Panc1 (cell line): ENCODE measurements around the gene CYB5A.

Source experiments
- POLR2AphosphoS5 ChIP-seq: IDR thresholded peaks from 2 replicates; pipeline ENCODE4 v1.6.1; 2012; ENCODE audit warnings: mild to moderate bottlenecking, low read depth, low read length, moderate library complexity
- TF ChIP-seq, protein P1 (sequence below): fragments of 450-650 bp; IDR thresholded peaks from 2 replicates; pipeline ENCODE4 v1.5.1; 2017; ENCODE audit warnings: mild to moderate bottlenecking
- TF ChIP-seq, protein P2 (sequence below), 2 experiments: IDR thresholded peaks; 2 replicates each; pipeline ENCODE4 v1.6.1; 2011 to 2012; ENCODE audit warnings: low read depth in 2 of 2, control low read depth in 1 of 2, low read length in 1 of 2, mild to moderate bottlenecking in 1 of 2, moderate library complexity in 1 of 2; ENCODE audit not compliant: insufficient read depth in 1 of 2

DNA sequence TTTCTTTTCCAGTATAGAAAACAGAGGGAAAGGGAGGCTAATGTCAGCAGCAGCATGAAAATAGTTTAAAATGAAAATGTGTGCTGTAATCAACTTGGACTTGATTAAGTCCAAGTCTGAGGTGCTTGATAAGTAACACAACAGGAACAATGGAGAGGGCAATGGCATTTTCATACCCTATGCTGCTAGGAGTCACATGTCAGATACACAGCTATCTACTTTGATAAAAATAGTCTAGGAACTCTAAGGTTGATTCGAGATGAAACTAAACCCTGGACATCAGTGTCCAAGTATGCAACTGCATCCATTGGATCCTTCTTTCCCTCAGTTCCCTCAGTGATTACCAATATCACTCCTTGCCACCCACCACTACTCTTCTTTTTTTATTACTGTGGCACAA, 19.2 kb upstream of the CYB5A start:
- TF ChIP-seq, protein P1, sequence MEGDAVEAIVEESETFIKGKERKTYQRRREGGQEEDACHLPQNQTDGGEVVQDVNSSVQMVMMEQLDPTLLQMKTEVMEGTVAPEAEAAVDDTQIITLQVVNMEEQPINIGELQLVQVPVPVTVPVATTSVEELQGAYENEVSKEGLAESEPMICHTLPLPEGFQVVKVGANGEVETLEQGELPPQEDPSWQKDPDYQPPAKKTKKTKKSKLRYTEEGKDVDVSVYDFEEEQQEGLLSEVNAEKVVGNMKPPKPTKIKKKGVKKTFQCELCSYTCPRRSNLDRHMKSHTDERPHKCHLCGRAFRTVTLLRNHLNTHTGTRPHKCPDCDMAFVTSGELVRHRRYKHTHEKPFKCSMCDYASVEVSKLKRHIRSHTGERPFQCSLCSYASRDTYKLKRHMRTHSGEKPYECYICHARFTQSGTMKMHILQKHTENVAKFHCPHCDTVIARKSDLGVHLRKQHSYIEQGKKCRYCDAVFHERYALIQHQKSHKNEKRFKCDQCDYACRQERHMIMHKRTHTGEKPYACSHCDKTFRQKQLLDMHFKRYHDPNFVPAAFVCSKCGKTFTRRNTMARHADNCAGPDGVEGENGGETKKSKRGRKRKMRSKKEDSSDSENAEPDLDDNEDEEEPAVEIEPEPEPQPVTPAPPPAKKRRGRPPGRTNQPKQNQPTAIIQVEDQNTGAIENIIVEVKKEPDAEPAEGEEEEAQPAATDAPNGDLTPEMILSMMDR = no peak
- TF ChIP-seq POLR2AphosphoS5 = no peak
- TF ChIP-seq, protein P2, sequence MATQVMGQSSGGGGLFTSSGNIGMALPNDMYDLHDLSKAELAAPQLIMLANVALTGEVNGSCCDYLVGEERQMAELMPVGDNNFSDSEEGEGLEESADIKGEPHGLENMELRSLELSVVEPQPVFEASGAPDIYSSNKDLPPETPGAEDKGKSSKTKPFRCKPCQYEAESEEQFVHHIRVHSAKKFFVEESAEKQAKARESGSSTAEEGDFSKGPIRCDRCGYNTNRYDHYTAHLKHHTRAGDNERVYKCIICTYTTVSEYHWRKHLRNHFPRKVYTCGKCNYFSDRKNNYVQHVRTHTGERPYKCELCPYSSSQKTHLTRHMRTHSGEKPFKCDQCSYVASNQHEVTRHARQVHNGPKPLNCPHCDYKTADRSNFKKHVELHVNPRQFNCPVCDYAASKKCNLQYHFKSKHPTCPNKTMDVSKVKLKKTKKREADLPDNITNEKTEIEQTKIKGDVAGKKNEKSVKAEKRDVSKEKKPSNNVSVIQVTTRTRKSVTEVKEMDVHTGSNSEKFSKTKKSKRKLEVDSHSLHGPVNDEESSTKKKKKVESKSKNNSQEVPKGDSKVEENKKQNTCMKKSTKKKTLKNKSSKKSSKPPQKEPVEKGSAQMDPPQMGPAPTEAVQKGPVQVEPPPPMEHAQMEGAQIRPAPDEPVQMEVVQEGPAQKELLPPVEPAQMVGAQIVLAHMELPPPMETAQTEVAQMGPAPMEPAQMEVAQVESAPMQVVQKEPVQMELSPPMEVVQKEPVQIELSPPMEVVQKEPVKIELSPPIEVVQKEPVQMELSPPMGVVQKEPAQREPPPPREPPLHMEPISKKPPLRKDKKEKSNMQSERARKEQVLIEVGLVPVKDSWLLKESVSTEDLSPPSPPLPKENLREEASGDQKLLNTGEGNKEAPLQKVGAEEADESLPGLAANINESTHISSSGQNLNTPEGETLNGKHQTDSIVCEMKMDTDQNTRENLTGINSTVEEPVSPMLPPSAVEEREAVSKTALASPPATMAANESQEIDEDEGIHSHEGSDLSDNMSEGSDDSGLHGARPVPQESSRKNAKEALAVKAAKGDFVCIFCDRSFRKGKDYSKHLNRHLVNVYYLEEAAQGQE (IDR thresholded peaks at IDR 0.05; ENCODE audit: insufficient read depth in 1 of 2, low read depth in 2 of 2, low read length in 1 of 2) = no peak
